ENCODE results near the gene APOD.

DNA sequence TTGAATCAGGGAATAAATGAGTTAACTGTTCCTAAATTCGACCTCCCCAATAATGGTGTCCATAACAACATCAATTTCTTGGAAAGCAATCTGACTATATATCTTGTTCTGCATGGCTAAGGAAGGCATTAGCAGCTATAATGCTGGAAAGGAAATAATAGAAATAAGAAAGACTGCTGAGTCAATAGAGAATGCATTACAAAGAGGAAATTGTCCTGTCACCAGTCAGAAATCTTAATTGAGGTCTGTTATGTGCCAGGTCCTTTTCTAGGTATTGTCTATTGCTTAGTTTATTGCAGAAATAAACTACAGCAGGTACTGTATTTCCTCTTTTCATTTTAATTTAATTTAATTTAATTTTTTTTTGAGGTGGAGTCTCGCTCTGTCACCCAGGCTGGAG lies 34.8 kb downstream of the APOD start:
- no peak for TF ChIP-seq POLR2A (IDR thresholded peaks at IDR 0.05; ENCODE audit: low read depth, low read length)
- TF ChIP-seq TAF1 (IDR thresholded peaks at IDR 0.05; ENCODE audit: low read depth, low read length): no peak
